HUES48 (cell line): ENCODE data around the gene TENM4.
"Not testable (repeated sequence)": the region's sequence is repeated elsewhere in the genome, so short reads cannot be mapped to it uniquely, and the experiment has no call there.

Source experiments
- H3K27ac ChIP-seq: one replicate; pipeline ENCODE4 v1.7.0; 2013; ENCODE audit warnings: low read depth, low read length, inconsistent platforms
- H3K27me3 ChIP-seq: 2 replicates; pipeline ENCODE4 v1.6.1; 2013; ENCODE audit warnings: mild to moderate bottlenecking, low read length; ENCODE audit not compliant: control insufficient read depth, insufficient read depth
- H3K36me3 ChIP-seq: 2 replicates; pipeline ENCODE4 v1.6.1; 2013; ENCODE audit warnings: low read length; ENCODE audit not compliant: control insufficient read depth, insufficient read depth
- H3K4me1 ChIP-seq: 2 replicates; pipeline ENCODE4 v1.6.1; 2013; ENCODE audit warnings: mild to moderate bottlenecking, low read length; ENCODE audit not compliant: control insufficient read depth, insufficient read depth
- H3K4me3 ChIP-seq: 2 replicates; pipeline ENCODE4 v1.5.1; 2013; ENCODE audit warnings: mild to moderate bottlenecking, low read depth, low read length
- H3K9ac ChIP-seq: 2 replicates; pipeline ENCODE4 v1.6.1; 2013; ENCODE audit warnings: mild to moderate bottlenecking, low read depth, low read length, moderate library complexity
- H3K9me3 ChIP-seq: 2 replicates; pipeline ENCODE4 v1.6.1; 2013; ENCODE audit warnings: low read length; ENCODE audit not compliant: control insufficient read depth, insufficient read depth

The TENM4 gene

GRCh38 chr11:79193663-79194310 is 247.0 kb downstream of the TENM4 start:
- no peak overlapping the region for H3K9ac ChIP-seq
- no peaks in the 10 kb centered on the region for H3K27me3 ChIP-seq
- no peaks in the 10 kb centered on the region for H3K4me1 ChIP-seq
- H3K4me3 ChIP-seq, result no peak overlapping the region
- no peaks in the 10 kb centered on the region for H3K36me3 ChIP-seq
- peaks cover 5% of the 10 kb centered on the region; the same call in 1 of the 2 replicates for H3K9me3 ChIP-seq
- H3K27ac ChIP-seq, result no peak overlapping the region

GRCh38 chr11:79192836-79193235 is 248.0 kb downstream of the TENM4 start:
- no peak overlapping the region for H3K4me3 ChIP-seq
- peaks cover 5% of the 10 kb centered on the region; the same call in 1 of the 2 replicates for H3K9me3 ChIP-seq
- H3K36me3 ChIP-seq, result no peaks in the 10 kb centered on the region
- H3K27ac ChIP-seq, result no peak overlapping the region
- H3K4me1 ChIP-seq, result no peaks in the 10 kb centered on the region
- H3K9ac ChIP-seq, result no peak overlapping the region
- no peaks in the 10 kb centered on the region for H3K27me3 ChIP-seq

- not testable (repeated sequence) for H3K9me3 ChIP-seq, H3K4me1 ChIP-seq, H3K9ac ChIP-seq, H3K36me3 ChIP-seq, H3K27me3 ChIP-seq, H3K4me3 ChIP-seq, H3K27ac ChIP-seq
These were observed 249.1 kb downstream of the TENM4 start for GRCh38 chr11:79191716-79192115.

- not testable (repeated sequence) for H3K27ac ChIP-seq, H3K9ac ChIP-seq, H3K9me3 ChIP-seq, H3K36me3 ChIP-seq, H3K4me3 ChIP-seq, H3K4me1 ChIP-seq, H3K27me3 ChIP-seq
These were observed 250.3 kb downstream of the TENM4 start for GRCh38 chr11:79190553-79190952.

- Histone ChIP-seq H3K27me3 (no peaks in the 10 kb centered on the region), H3K4me1 (no peaks in the 10 kb centered on the region), H3K36me3 (no peaks in the 10 kb centered on the region), H3K9ac (no peak overlapping the region), H3K27ac (no peak overlapping the region), H3K9me3 (peaks cover 5% of the 10 kb centered on the region; the same call in 1 of the 2 replicates), H3K4me3 (no peak overlapping the region)
These were observed 251.2 kb downstream of the TENM4 start for GRCh38 chr11:79189601-79190000.

- H3K4me3 ChIP-seq, result no peak overlapping the region
- H3K4me1 ChIP-seq, result no peaks in the 10 kb centered on the region
- H3K27ac ChIP-seq, result no peak overlapping the region
- H3K9me3 ChIP-seq, result peaks cover 5% of the 10 kb centered on the region; the same call in 1 of the 2 replicates
- peaks cover under 1% of the 10 kb centered on the region; the same call in 1 of the 2 replicates for H3K27me3 ChIP-seq
- H3K9ac ChIP-seq, result no peak overlapping the region
- no peaks in the 10 kb centered on the region for H3K36me3 ChIP-seq
These were observed 251.8 kb downstream of the TENM4 start for GRCh38 chr11:79189055-79189454.

GRCh38 chr11:79186669-79187068 is 254.2 kb downstream of the TENM4 start:
- H3K9ac ChIP-seq, result no peak overlapping the region
- no peak overlapping the region for H3K4me3 ChIP-seq
- H3K36me3 ChIP-seq, result no peaks in the 10 kb centered on the region
- H3K27ac ChIP-seq, result no peak overlapping the region
- H3K4me1 ChIP-seq, result no peaks in the 10 kb centered on the region
- H3K9me3 ChIP-seq, result no peaks in the 10 kb centered on the region
- H3K27me3 ChIP-seq, result peaks cover 16% of the 10 kb centered on the region

GRCh38 chr11:79185351-79185750 is 255.5 kb downstream of the TENM4 start:
- no peaks in the 10 kb centered on the region for H3K36me3 ChIP-seq
- H3K4me1 ChIP-seq, result no peaks in the 10 kb centered on the region
- H3K9ac ChIP-seq, result no peak overlapping the region
- no peak overlapping the region for H3K27ac ChIP-seq
- H3K27me3 ChIP-seq, result peaks cover 16% of the 10 kb centered on the region
- H3K4me3 ChIP-seq, result no peak overlapping the region
- H3K9me3 ChIP-seq, result no peaks in the 10 kb centered on the region

GRCh38 chr11:79184285-79184684 is 256.5 kb downstream of the TENM4 start:
- H3K4me1 ChIP-seq, result no peaks in the 10 kb centered on the region
- H3K9me3 ChIP-seq, result no peaks in the 10 kb centered on the region
- no peak overlapping the region for H3K27ac ChIP-seq
- H3K4me3 ChIP-seq, result no peak overlapping the region
- H3K27me3 ChIP-seq, result peaks cover 16% of the 10 kb centered on the region
- H3K36me3 ChIP-seq, result no peaks in the 10 kb centered on the region
- no peak overlapping the region for H3K9ac ChIP-seq

- Histone ChIP-seq H3K9me3 (no peaks in the 10 kb centered on the region), H3K36me3 (no peaks in the 10 kb centered on the region), H3K4me1 (no peaks in the 10 kb centered on the region), H3K27ac (no peak overlapping the region), H3K9ac (no peak overlapping the region), H3K27me3 (peaks cover 16% of the 10 kb centered on the region), H3K4me3 (no peak overlapping the region)
These were observed 258.0 kb downstream of the TENM4 start for GRCh38 chr11:79182794-79183193.

GRCh38 chr11:79179087-79179486 is 261.7 kb downstream of the TENM4 start:
- peaks cover 5% of the 10 kb centered on the region for H3K4me1 ChIP-seq
- H3K9me3 ChIP-seq, result no peaks in the 10 kb centered on the region
- H3K27me3 ChIP-seq, result peaks cover 16% of the 10 kb centered on the region
- H3K36me3 ChIP-seq, result no peaks in the 10 kb centered on the region
- no peak overlapping the region for H3K9ac ChIP-seq
- no peak overlapping the region for H3K27ac ChIP-seq
- no peak overlapping the region for H3K4me3 ChIP-seq
